Mesodermal cell (in vitro differentiated cells): ENCODE data around the gene MAP3K12.
A peak's percentile ranks its signal among the peaks of the same experiment; 100 is the strongest.
"Not testable (repeated sequence)": the region's sequence is repeated elsewhere in the genome, so short reads cannot be mapped to it uniquely, and the experiment has no call there.

Experiments
- H3K27ac ChIP-seq: 2 replicates; pipeline ENCODE4 v1.7.0; 2013; ENCODE audit warnings: mild to moderate bottlenecking, low read depth, low read length, moderate library complexity; ENCODE audit not compliant: severe bottlenecking
- H3K36me3 ChIP-seq: 2 replicates; pipeline ENCODE4 v1.7.1; 2013; ENCODE audit warnings: mild to moderate bottlenecking, low read length, moderate library complexity; ENCODE audit not compliant: control insufficient read depth, insufficient read depth
- H3K4me1 ChIP-seq: one replicate; pipeline ENCODE4 v1.7.1; 2013; ENCODE audit warnings: mild to moderate bottlenecking, low read length; ENCODE audit not compliant: insufficient read depth, control insufficient read depth, poor library complexity, severe bottlenecking
- H3K4me3 ChIP-seq: 2 replicates; pipeline ENCODE4 v1.7.0; 2013; ENCODE audit warnings: low read length, control low read depth, mild to moderate bottlenecking; ENCODE audit not compliant: insufficient read depth, poor library complexity, severe bottlenecking; ENCODE audit errors: extremely low read depth
- H3K9me3 ChIP-seq: 2 replicates; pipeline ENCODE4 v1.7.1; 2013; ENCODE audit warnings: mild to moderate bottlenecking, low read length, moderate library complexity; ENCODE audit not compliant: control insufficient read depth
- WGBS, 2 experiments: methylation state at CpG; one replicate each; pipeline ENCODE4 v1.1.5; 2013; ENCODE audit warnings: missing lambda C conversion rate in 2 of 2; ENCODE audit not compliant: insufficient coverage in 2 of 2; 5-methylcytosine and 5-hydroxymethylcytosine counted together

Gene MAP3K12

GRCh38 chr12:53489242-53489864 is 9.9 kb downstream of the MAP3K12 start:
- 95 to 96% methylated on average over 3 to 4 of the region's 5 CpGs for WGBS, 2 experiments
- Histone ChIP-seq H3K4me1 (peaks cover 16% of the 10 kb centered on the region), H3K4me3 (no peak overlapping the region), H3K36me3 (peaks cover 26% of the 10 kb centered on the region), H3K27ac (peak overlapping the region; percentile 29), H3K9me3 (no peaks in the 10 kb centered on the region)

GRCh38 chr12:53486736-53487487 is 12.3 kb downstream of the MAP3K12 start:
- H3K4me1 ChIP-seq, result no peaks in the 10 kb centered on the region
- H3K4me3 ChIP-seq, result no peak overlapping the region
- H3K9me3 ChIP-seq, result no peaks in the 10 kb centered on the region
- WGBS, 2 experiments, result 95 to 97% methylated on average over 15 to 17 of the region's 17 CpGs
- no peak overlapping the region for H3K27ac ChIP-seq
- H3K36me3 ChIP-seq, result peaks cover 50% of the 10 kb centered on the region

GRCh38 chr12:53485955-53486735 is 13.1 kb downstream of the MAP3K12 start:
- H3K27ac ChIP-seq, result no peak overlapping the region
- peaks cover 57% of the 10 kb centered on the region for H3K36me3 ChIP-seq
- H3K4me3 ChIP-seq, result no peak overlapping the region
- H3K4me1 ChIP-seq, result peaks cover 1% of the 10 kb centered on the region
- H3K9me3 ChIP-seq, result no peaks in the 10 kb centered on the region
- WGBS, 2 experiments, result 98 to 100% methylated on average over 9 to 10 of the region's 10 CpGs

GRCh38 chr12:53484686-53485575 is 14.3 kb downstream of the MAP3K12 start:
- H3K9me3 ChIP-seq, result no peaks in the 10 kb centered on the region
- 95 to 97% methylated on average over 7 of the region's 10 CpGs for WGBS, 2 experiments
- H3K36me3 ChIP-seq, result peaks cover 70% of the 10 kb centered on the region
- no peak overlapping the region for H3K4me3 ChIP-seq
- no peak overlapping the region for H3K27ac ChIP-seq
- peaks cover 6% of the 10 kb centered on the region for H3K4me1 ChIP-seq

- Histone ChIP-seq H3K4me3 (no peak overlapping the region), H3K36me3 (peaks cover 79% of the 10 kb centered on the region), H3K9me3 (no peaks in the 10 kb centered on the region), H3K4me1 (peaks cover 9% of the 10 kb centered on the region), H3K27ac (no peak overlapping the region)
- 97 to 100% methylated on average over 3 of the region's 4 CpGs for WGBS, 2 experiments
These were observed 15.3 kb downstream of the MAP3K12 start for GRCh38 chr12:53483979-53484377.

- Histone ChIP-seq H3K36me3 (peaks cover 85% of the 10 kb centered on the region), H3K4me1 (peaks cover 9% of the 10 kb centered on the region), H3K4me3 (no peak overlapping the region), H3K9me3 (no peaks in the 10 kb centered on the region), H3K27ac (peak overlapping the region; percentile 23)
- WGBS, 2 experiments, result 89 to 92% methylated on average over 6 to 8 of the region's 9 CpGs
These were observed 15.9 kb downstream of the MAP3K12 start for GRCh38 chr12:53483225-53483978.

- peaks cover 9% of the 10 kb centered on the region for H3K4me1 ChIP-seq
- H3K9me3 ChIP-seq, result no peaks in the 10 kb centered on the region
- H3K36me3 ChIP-seq, result peaks cover 88% of the 10 kb centered on the region
- 94 to 99% methylated on average over 10 to 16 of the region's 18 CpGs for WGBS, 2 experiments
- H3K4me3 ChIP-seq, result no peak overlapping the region
- H3K27ac ChIP-seq, result peak overlapping the region; percentile 23
These were observed 16.6 kb downstream of the MAP3K12 start for GRCh38 chr12:53482626-53483168.

GRCh38 chr12:53481939-53482586 is 17.2 kb downstream of the MAP3K12 start:
- Histone ChIP-seq H3K4me1 (peaks cover 9% of the 10 kb centered on the region), H3K4me3 (no peak overlapping the region), H3K36me3 (peaks cover 92% of the 10 kb centered on the region), H3K9me3 (no peaks in the 10 kb centered on the region), H3K27ac (peak overlapping the region; percentile 16)
- 97 to 100% methylated on average over 5 to 6 of the region's 9 CpGs for WGBS, 2 experiments

- not testable (repeated sequence) for H3K4me3 ChIP-seq, H3K4me1 ChIP-seq, H3K9me3 ChIP-seq
- peaks cover 95% of the 10 kb centered on the region for H3K36me3 ChIP-seq
- H3K27ac ChIP-seq, result peak overlapping the region; percentile 3
- 93 to 95% methylated on average over 6 of the region's 6 CpGs for WGBS, 2 experiments
These were observed 17.8 kb downstream of the MAP3K12 start for GRCh38 chr12:53481458-53481857.
